Epithelial cell of esophagus (primary cell): ENCODE results near the gene LRIF1.
"Not testable (repeated sequence)": the region's sequence is repeated elsewhere in the genome, so short reads cannot be mapped to it uniquely, and the experiment has no call there.

ENCODE experiments used
- DNase-seq: peaks from one replicate; pipeline ENCODE4 v3.0.0; 2010; ENCODE audit warnings: low read depth
- H3K4me3 ChIP-seq: 2 replicates; pipeline ENCODE4 v1.5.1; 2011; ENCODE audit warnings: mild to moderate bottlenecking, low read length, control low read depth
- TF ChIP-seq, protein P1 (sequence below): IDR thresholded peaks from 2 replicates; pipeline ENCODE4 v1.5.1; 2011; ENCODE audit warnings: low read depth, mild to moderate bottlenecking, low read length, control low read depth, inconsistent platforms; ENCODE audit not compliant: insufficient read depth; ENCODE audit errors: missing control alignments

LRIF1 gene, protein sequence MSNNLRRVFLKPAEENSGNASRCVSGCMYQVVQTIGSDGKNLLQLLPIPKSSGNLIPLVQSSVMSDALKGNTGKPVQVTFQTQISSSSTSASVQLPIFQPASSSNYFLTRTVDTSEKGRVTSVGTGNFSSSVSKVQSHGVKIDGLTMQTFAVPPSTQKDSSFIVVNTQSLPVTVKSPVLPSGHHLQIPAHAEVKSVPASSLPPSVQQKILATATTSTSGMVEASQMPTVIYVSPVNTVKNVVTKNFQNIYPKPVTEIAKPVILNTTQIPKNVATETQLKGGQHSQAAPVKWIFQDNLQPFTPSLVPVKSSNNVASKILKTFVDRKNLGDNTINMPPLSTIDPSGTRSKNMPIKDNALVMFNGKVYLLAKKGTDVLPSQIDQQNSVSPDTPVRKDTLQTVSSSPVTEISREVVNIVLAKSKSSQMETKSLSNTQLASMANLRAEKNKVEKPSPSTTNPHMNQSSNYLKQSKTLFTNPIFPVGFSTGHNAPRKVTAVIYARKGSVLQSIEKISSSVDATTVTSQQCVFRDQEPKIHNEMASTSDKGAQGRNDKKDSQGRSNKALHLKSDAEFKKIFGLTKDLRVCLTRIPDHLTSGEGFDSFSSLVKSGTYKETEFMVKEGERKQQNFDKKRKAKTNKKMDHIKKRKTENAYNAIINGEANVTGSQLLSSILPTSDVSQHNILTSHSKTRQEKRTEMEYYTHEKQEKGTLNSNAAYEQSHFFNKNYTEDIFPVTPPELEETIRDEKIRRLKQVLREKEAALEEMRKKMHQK

DNA sequence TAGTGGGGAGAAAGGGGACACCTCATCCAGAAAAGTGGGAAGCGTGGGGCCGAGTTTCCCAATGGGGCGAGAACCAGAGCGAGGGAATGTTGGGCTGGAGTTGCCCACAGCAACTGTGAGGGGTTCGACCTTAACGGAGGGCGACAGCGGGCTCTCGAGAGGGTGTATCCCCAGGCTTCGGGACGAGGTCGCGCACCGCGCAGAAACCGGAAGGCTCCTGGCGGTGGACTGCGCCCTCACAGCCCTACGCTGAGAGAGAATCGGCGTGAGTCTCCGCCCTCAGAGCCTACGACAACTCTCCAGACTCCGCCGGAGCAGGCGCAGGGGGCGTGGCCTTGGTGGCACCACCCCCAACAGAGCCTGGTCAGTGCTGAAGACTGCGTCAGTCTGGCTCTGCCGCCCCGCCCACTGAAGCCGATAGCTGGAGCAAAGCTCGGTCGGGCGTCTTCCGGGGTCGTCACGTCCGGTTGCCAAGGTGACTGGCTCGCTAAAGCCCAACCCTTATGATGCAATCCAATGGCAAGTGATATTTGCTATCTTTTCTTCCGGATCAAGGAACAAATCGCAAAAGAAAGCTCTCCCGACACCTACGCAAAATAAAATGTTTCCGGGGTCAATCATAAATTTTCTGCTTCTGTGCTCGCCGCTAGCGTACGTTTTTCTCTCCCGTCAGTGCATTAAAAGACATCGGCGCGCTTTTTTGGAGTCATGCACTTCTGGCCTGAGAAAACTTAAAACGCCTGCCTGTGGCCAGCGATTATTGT, at the start of gene LRIF1:
Gene LRIF1, minus strand, starts transcription at position 232 of the 764 bp plus-strand sequence. CDS start 234 bp downstream, outside the sequence.
- H3K4me3 ChIP-seq, result peak within 1 kb of the TSS; percentile 93
- DNase-seq, result peak; percentile 100
- TF ChIP-seq, protein P1, sequence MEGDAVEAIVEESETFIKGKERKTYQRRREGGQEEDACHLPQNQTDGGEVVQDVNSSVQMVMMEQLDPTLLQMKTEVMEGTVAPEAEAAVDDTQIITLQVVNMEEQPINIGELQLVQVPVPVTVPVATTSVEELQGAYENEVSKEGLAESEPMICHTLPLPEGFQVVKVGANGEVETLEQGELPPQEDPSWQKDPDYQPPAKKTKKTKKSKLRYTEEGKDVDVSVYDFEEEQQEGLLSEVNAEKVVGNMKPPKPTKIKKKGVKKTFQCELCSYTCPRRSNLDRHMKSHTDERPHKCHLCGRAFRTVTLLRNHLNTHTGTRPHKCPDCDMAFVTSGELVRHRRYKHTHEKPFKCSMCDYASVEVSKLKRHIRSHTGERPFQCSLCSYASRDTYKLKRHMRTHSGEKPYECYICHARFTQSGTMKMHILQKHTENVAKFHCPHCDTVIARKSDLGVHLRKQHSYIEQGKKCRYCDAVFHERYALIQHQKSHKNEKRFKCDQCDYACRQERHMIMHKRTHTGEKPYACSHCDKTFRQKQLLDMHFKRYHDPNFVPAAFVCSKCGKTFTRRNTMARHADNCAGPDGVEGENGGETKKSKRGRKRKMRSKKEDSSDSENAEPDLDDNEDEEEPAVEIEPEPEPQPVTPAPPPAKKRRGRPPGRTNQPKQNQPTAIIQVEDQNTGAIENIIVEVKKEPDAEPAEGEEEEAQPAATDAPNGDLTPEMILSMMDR, result peak; percentile 49

DNA sequence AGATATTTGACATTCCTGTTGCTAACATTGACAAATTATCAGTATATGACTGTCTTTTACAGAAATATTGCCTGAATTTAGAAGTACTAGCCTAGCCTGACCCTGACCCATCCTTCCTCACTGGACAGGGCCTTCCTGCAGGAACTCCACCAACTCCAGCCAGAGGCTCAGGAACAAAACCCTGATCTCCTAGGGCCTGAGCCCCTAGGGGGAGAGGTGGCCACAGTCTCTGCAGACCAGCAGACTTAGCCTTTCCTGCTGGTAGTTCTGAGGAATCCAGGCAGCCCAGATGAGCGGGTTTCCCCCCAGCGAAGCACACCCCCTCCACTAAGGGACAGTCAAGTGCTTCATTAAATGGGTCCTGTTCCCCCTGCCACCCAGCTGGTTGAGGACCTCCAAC, 44.3 kb upstream of the LRIF1 start:
- no peak overlapping the region for H3K4me3 ChIP-seq
- no peak for DNase-seq
- TF ChIP-seq, protein P1, result no peak

DNA sequence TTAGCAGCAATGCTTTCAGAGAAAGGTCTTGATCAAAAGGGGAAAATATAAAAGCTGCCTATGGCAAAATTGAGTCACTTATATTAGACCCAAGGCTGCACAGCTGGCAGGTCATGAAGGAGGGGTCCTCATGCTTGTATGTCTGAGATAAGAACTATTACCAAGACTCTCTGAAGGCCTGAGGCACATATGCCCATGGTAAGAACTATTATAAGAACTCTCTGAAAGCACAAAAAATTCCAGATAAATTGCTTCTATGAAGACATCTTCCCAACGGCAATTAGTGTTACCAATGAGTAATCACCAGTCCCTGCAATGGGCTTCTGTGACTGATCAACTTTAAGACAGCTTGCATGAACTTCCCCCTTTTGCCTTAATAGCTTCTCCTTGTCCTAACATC, 42.8 kb upstream of the LRIF1 start:
- no peak overlapping the region for H3K4me3 ChIP-seq
- TF ChIP-seq, protein P1, result no peak
- no peak for DNase-seq

DNA sequence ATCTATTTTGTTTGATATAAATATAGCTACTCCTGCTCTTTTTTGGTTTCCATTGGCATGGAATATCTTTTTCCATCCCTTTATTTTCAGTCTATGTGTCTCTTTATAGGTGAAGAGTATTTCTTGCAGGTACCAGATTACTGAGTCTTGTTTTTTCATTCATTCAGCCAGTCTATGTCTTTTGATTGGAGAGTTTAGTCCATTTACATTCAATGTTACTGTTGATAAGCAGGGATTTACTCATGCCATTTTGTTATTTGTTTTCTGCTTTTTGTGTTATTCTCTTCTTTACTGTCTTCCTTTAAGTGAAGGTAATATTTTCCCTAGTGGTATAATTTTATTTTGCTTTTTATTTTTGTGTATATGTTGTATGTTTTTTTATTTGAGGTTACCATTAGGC, 35.9 kb upstream of the LRIF1 start:
- H3K4me3 ChIP-seq, DNase-seq: not testable (repeated sequence)

DNA sequence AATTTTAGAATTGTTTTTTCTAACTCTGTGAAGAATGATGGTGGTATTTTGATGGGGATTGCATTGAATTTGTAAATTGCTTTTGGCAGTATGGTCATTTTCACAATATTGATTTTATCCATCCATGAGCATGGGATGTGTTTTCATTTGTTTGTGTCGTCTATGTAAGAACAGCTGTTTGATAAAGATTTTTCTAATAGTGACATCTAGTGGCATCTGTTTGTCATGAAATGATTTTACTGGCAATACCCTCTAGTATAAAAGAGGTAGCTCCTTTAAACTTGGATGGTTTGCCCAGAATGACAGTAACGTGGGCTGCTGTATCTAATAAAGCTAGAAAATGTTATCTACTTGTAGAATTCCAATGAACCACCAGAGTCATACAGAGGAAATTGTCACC, 28.6 kb upstream of the LRIF1 start:
- DNase-seq, result peak; percentile 39
- not testable (repeated sequence) for H3K4me3 ChIP-seq
- TF ChIP-seq, protein P1, result peak; percentile 24

DNA sequence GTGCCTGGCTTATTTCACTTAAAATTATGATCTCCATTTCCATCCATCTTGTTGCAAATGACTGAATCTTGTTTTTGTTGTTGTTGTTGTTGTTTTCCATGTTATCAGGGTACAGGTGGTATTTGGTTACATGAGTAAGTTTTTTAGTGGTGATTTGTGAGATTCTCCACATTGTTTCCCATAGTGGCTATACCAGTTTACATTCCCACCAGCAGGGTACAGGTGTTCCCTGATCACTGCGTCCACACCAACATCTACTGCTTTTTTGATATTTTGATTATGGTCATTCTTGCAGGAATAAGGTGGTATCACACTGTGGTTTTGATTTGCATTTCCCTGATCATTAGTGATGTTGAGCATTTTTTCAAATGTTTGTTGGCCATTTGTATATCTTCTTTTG, 27.6 kb upstream of the LRIF1 start:
- not testable (repeated sequence) for DNase-seq

DNA sequence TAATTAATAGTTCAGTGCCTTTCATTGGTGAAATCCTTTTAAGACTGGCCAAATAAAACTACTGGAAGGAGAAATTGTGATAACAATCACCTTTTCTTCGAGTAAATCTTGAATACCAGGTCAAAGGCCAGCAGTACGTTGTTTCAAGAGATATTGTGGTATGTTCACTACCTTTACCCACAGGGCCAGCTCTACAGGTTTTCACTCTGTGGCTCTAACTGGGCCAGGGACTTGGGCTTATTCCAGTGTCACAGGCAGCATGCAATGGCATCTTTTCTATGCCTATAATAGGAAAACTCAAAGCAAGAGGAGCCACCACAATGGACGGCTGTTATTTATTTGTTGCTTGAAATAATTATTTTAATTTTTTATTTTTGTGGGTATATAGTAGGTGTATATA, 26.8 kb upstream of the LRIF1 start:
- no peak for DNase-seq
- no peak overlapping the region for H3K4me3 ChIP-seq
- TF ChIP-seq, protein P1, result no peak

More for the DNA sequence above, 27.6 kb upstream of the LRIF1 start:
- H3K4me3 ChIP-seq, result not testable (repeated sequence)
